HEK293 (cell line): Measurements from ENCODE around the gene ZDHHC13.

Source experiments
- CTCF ChIA-PET: fragments of 350-600 bp; formaldehyde crosslinking; extraction: SDS; loops from one replicate; lab custom pipeline; 2021; ENCODE audit warnings: antibody characterized with exemption; lab: Yijun Ruan, JAX
- POLR2A ChIA-PET: fragments of 300-600 bp; formaldehyde crosslinking; extraction: SDS; loops from one replicate; lab custom pipeline; 2020; ENCODE audit warnings: antibody characterized with exemption, inconsistent platforms; lab: Yijun Ruan, JAX
- H3K27ac ChIP-seq: fragments of 200-500 bp; sonication (Bioruptor generic); 2 replicates; pipeline ENCODE4 v1.5.1; 2014; ENCODE audit warnings: low read depth, low read length, control low read depth, inconsistent platforms; ENCODE audit errors: extremely low read depth
- H3K36me3 ChIP-seq, 2 experiments: fragments of 200-500 bp in 1 of 2; sonication (Bioruptor generic) in 1 of 2; 1 replicate in 1 of 2; 2 replicates in 1 of 2; pipeline ENCODE4 v1.5.1; 2014 to 2017; ENCODE audit warnings: inconsistent platforms in 2 of 2, low read length in 2 of 2; ENCODE audit not compliant: control insufficient read depth in 2 of 2, insufficient read depth in 1 of 2
- H3K4me1 ChIP-seq: fragments of 200-500 bp; sonication (Bioruptor generic); 2 replicates; pipeline ENCODE4 v1.5.1; 2014; ENCODE audit warnings: mild to moderate bottlenecking, low read length, inconsistent platforms; ENCODE audit not compliant: control insufficient read depth, insufficient read depth
- H3K4me3 ChIP-seq: 2 replicates; pipeline ENCODE4 v1.5.1; 2011; ENCODE audit warnings: low read depth, mild to moderate bottlenecking, control low read depth, low read length, moderate library complexity
- H3K9me3 ChIP-seq: fragments of 200-500 bp; sonication (Bioruptor generic); 2 replicates; pipeline ENCODE4 v1.5.1; 2014; ENCODE audit warnings: low read depth, low read length, inconsistent platforms; ENCODE audit not compliant: control insufficient read depth, insufficient read depth
- BCL11B ChIP-seq: fragments of 450-650 bp; formaldehyde crosslinking; IDR thresholded peaks from 2 replicates; pipeline ENCODE4 v1.5.1; 2016; ENCODE audit warnings: low read depth, missing biosample characterization, missing genetic modification characterization
- KLF16 ChIP-seq: fragments of 450-650 bp; formaldehyde crosslinking; IDR thresholded peaks from 2 replicates; pipeline ENCODE4 v1.5.1; 2017; ENCODE audit warnings: missing biosample characterization, missing genetic modification characterization
- KLF9 ChIP-seq: fragments of 450-650 bp; formaldehyde crosslinking; IDR thresholded peaks from 2 replicates; pipeline ENCODE4 v1.5.1; 2016; ENCODE audit warnings: missing biosample characterization, missing genetic modification characterization, low read depth
- MYNN ChIP-seq: fragments of 450-650 bp; formaldehyde crosslinking; IDR thresholded peaks from 2 replicates; pipeline ENCODE4 v1.5.1; 2016; ENCODE audit warnings: missing biosample characterization, missing genetic modification characterization, borderline replicate concordance
- OSR2 ChIP-seq: fragments of 450-650 bp; formaldehyde crosslinking; IDR thresholded peaks from 2 replicates; pipeline ENCODE4 v1.5.1; 2016; ENCODE audit warnings: missing biosample characterization, missing genetic modification characterization
- SALL2 ChIP-seq: fragments of 450-650 bp; formaldehyde crosslinking; IDR thresholded peaks from 2 replicates; pipeline ENCODE4 v1.5.0; 2017; ENCODE audit warnings: missing biosample characterization, mild to moderate bottlenecking, missing genetic modification characterization, borderline replicate concordance
- SCRT2 ChIP-seq: fragments of 450-650 bp; formaldehyde crosslinking; IDR thresholded peaks from 2 replicates; pipeline ENCODE4 v1.5.1; 2016; ENCODE audit warnings: missing biosample characterization, missing genetic modification characterization
- SP7 ChIP-seq: fragments of 450-650 bp; formaldehyde crosslinking; IDR thresholded peaks from 2 replicates; pipeline ENCODE4 v1.5.1; 2016; ENCODE audit warnings: missing biosample characterization, missing genetic modification characterization
- ZBTB17 ChIP-seq: fragments of 450-650 bp; formaldehyde crosslinking; IDR thresholded peaks from 2 replicates; pipeline ENCODE4 v1.5.1; 2016; ENCODE audit warnings: missing biosample characterization, missing genetic modification characterization
- ZBTB20 ChIP-seq: fragments of 450-650 bp; formaldehyde crosslinking; IDR thresholded peaks from 2 replicates; pipeline ENCODE4 v1.5.1; 2016; ENCODE audit warnings: missing biosample characterization, missing genetic modification characterization
- ZBTB6 ChIP-seq: fragments of 450-650 bp; formaldehyde crosslinking; IDR thresholded peaks from 2 replicates; pipeline ENCODE4 v1.5.1; 2017; ENCODE audit warnings: missing biosample characterization, missing genetic modification characterization
- ZFP3 ChIP-seq: fragments of 450-650 bp; formaldehyde crosslinking; IDR thresholded peaks from 2 replicates; pipeline ENCODE4 v1.5.1; 2016; ENCODE audit warnings: low read depth, missing biosample characterization, missing genetic modification characterization
- ZNF121 ChIP-seq: fragments of 450-650 bp; formaldehyde crosslinking; IDR thresholded peaks from 2 replicates; pipeline ENCODE4 v1.5.1; 2016; ENCODE audit warnings: missing biosample characterization, missing genetic modification characterization
- ZNF155 ChIP-seq: fragments of 450-650 bp; formaldehyde crosslinking; IDR thresholded peaks from 2 replicates; pipeline ENCODE4 v1.5.1; 2016; ENCODE audit warnings: missing biosample characterization, missing genetic modification characterization
- ZNF169 ChIP-seq: fragments of 450-650 bp; formaldehyde crosslinking; IDR thresholded peaks from 2 replicates; pipeline ENCODE4 v1.5.1; 2016; ENCODE audit warnings: missing biosample characterization, missing genetic modification characterization
- ZNF19 ChIP-seq: fragments of 450-650 bp; formaldehyde crosslinking; IDR thresholded peaks from 2 replicates; pipeline ENCODE4; 2016; ENCODE audit warnings: missing biosample characterization, missing genetic modification characterization, low read depth
- ZNF2 ChIP-seq: fragments of 450-650 bp; formaldehyde crosslinking; IDR thresholded peaks from 2 replicates; pipeline ENCODE4 v1.5.1; 2016; ENCODE audit warnings: missing biosample characterization, missing genetic modification characterization
- ZNF221 ChIP-seq: fragments of 450-650 bp; formaldehyde crosslinking; IDR thresholded peaks from 2 replicates; pipeline ENCODE4 v1.5.1; 2017; ENCODE audit warnings: missing biosample characterization, missing genetic modification characterization, borderline replicate concordance
- ZNF239 ChIP-seq: fragments of 450-650 bp; formaldehyde crosslinking; IDR thresholded peaks from 2 replicates; pipeline ENCODE4 v1.5.1; 2016; ENCODE audit warnings: missing biosample characterization, missing genetic modification characterization
- ZNF266 ChIP-seq: fragments of 450-650 bp; formaldehyde crosslinking; IDR thresholded peaks from 2 replicates; pipeline ENCODE4 v1.5.1; 2016; ENCODE audit warnings: missing biosample characterization, missing genetic modification characterization, low read depth
- ZNF302 ChIP-seq: fragments of 450-650 bp; formaldehyde crosslinking; IDR thresholded peaks from 2 replicates; pipeline ENCODE4 v1.5.1; 2016; ENCODE audit warnings: missing biosample characterization, missing genetic modification characterization, low read depth
- ZNF335 ChIP-seq: fragments of 450-650 bp; formaldehyde crosslinking; conservative IDR thresholded peaks from 2 replicates; pipeline ENCODE4 v1.5.1; 2016; ENCODE audit warnings: missing biosample characterization, missing genetic modification characterization
- ZNF473 ChIP-seq: fragments of 450-650 bp; formaldehyde crosslinking; IDR thresholded peaks from 2 replicates; pipeline ENCODE4 v1.5.1; 2017; ENCODE audit warnings: missing biosample characterization, missing genetic modification characterization
- ZNF488 ChIP-seq: fragments of 450-650 bp; formaldehyde crosslinking; IDR thresholded peaks from 2 replicates; pipeline ENCODE4 v1.5.1; 2016; ENCODE audit warnings: missing biosample characterization, missing genetic modification characterization
- ZNF521 ChIP-seq: fragments of 450-650 bp; formaldehyde crosslinking; IDR thresholded peaks from 2 replicates; pipeline ENCODE4 v1.5.1; 2017; ENCODE audit warnings: missing biosample characterization, mild to moderate bottlenecking, missing genetic modification characterization
- ZNF571 ChIP-seq: fragments of 450-650 bp; formaldehyde crosslinking; IDR thresholded peaks from 2 replicates; pipeline ENCODE4 v1.5.0; 2017; ENCODE audit warnings: missing biosample characterization, missing genetic modification characterization
- ZNF670 ChIP-seq: fragments of 450-650 bp; formaldehyde crosslinking; IDR thresholded peaks from 2 replicates; pipeline ENCODE4 v1.5.1; 2016; ENCODE audit warnings: missing biosample characterization, missing genetic modification characterization, low read depth
- ZNF704 ChIP-seq: fragments of 450-650 bp; formaldehyde crosslinking; IDR thresholded peaks from 2 replicates; pipeline ENCODE4 v1.5.1; 2016; ENCODE audit warnings: missing biosample characterization, missing genetic modification characterization
- ZNF707 ChIP-seq: fragments of 450-650 bp; formaldehyde crosslinking; IDR thresholded peaks from 2 replicates; pipeline ENCODE4 v1.5.1; 2016; ENCODE audit warnings: missing biosample characterization, missing genetic modification characterization
- ZSCAN18 ChIP-seq: fragments of 450-650 bp; formaldehyde crosslinking; IDR thresholded peaks from 2 replicates; pipeline ENCODE4 v1.5.1; 2016; ENCODE audit warnings: missing biosample characterization, missing genetic modification characterization

Gene ZDHHC13

GRCh38 chr11:19145319-19145718, 28.4 kb downstream of the ZDHHC13 start (continued):
- TF ChIP-seq ZNF707 (tag by site-specific recombination) (no peak), ZNF571 (tag by site-specific recombination) (no peak), BCL11B (tag by site-specific recombination) (no peak), ZNF302 (tag by site-specific recombination) (no peak)

GRCh38 chr11:19156892-19157291, 39.9 kb downstream of the ZDHHC13 start:
- POLR2A ChIA-PET: no interaction called here
- Histone ChIP-seq H3K4me1 (no peaks in the 10 kb centered on the region), H3K27ac (no peak overlapping the region), H3K9me3 (no peaks in the 10 kb centered on the region), H3K36me3 (peaks cover 10 to 71% of the 10 kb centered on the region in 2 experiments), H3K4me3 (no peak overlapping the region)
- TF ChIP-seq ZNF239 (tag by site-specific recombination) (no peak), ZNF521 (tag by site-specific recombination) (no peak), ZNF19 (tag by site-specific recombination) (no peak), ZNF169 (tag by site-specific recombination) (no peak), SP7 (tag by site-specific recombination) (no peak), ZBTB6 (tag by site-specific recombination) (no peak), ZNF488 (tag by site-specific recombination) (no peak), ZBTB20 (tag by site-specific recombination) (no peak), ZFP3 (no peak), ZNF121 (tag by site-specific recombination) (no peak), KLF16 (tag by site-specific recombination) (no peak), ZNF473 (tag by site-specific recombination) (no peak), KLF9 (tag by site-specific recombination) (no peak), SALL2 (tag by site-specific recombination) (no peak), ZNF335 (tag by site-specific recombination) (no peak), ZNF221 (no peak), ZSCAN18 (tag by site-specific recombination) (no peak)
- CTCF ChIA-PET: no interaction called here

GRCh38 chr11:19160847-19161246, 43.9 kb downstream of the ZDHHC13 start:
- no peak overlapping the region for H3K27ac ChIP-seq
- POLR2A ChIA-PET: no interaction called here
- H3K9me3 ChIP-seq: no peaks in the 10 kb centered on the region
- H3K4me3 ChIP-seq: no peak overlapping the region
- CTCF ChIA-PET: interaction anchor here (0.6 to 1.4 kb wide), 4 partner anchors 81 to 400 kb away, joined by 3 to 4 read pairs (median 3); no protein-coding TSS in a partner anchor
- peaks cover 4 to 70% of the 10 kb centered on the region in 2 experiments; a peak in 2 of 3 replicates for H3K36me3 ChIP-seq
- H3K4me1 ChIP-seq: no peaks in the 10 kb centered on the region
- TF ChIP-seq ZNF155 (tag by site-specific recombination) (no peak), ZNF2 (tag by site-specific recombination) (no peak), ZNF704 (tag by site-specific recombination) (no peak), ZNF266 (tag by site-specific recombination) (no peak), MYNN (no peak), OSR2 (tag by site-specific recombination) (no peak), ZNF121 (tag by site-specific recombination) (no peak), ZNF670 (no peak), ZBTB17 (tag by site-specific recombination) (no peak), SCRT2 (tag by site-specific recombination) (no peak)
